Measurements from ENCODE around the gene RUNX2. TPM values are rescaled to one million over a fixed set of nuclear protein-coding genes. Genes with fewer than 3 reads are reported as not detected.

Gene RUNX2
- total and polyA plus RNA-seq, 4 donors, result 0.09 to 1.5 (median 0.75) TPM

DNA sequence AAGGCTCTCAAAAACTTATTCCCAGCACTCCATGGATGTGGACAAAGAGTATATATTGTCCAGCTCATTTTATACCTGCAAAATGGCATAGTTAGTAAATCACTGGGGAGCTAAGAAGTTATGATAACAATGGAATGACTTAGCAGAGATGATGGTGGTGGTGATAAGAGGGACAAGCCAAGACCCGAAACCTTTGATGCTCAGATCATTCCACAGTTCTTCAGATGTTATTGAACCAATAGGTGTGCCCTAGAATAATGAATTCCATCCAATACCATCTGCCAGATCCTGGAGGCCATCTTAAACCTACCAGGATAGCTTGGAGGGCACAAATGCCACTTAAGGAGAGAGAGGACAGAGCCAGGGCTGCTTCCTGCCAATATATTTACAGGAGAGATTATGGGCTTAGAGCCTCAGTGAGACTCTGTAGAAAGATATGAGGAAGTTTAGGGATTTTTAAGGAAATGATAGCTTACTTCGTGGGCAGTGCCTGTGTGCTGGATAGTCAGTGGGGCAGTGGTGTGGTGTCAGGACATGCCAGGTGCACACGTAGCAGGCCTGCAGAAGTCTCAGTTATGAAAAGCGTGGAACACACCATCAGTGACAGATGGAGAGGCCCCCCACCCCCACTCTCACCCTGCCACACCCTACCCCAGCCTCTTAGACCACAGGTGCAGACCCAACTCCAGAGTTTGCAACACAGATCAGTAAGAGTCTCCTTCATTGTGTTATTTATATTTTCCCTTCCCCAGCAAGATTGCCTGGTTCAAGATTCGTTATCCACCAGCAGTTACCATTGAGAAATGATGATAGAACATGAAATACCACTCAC is 259.3 kb downstream of the RUNX2 start (continued):
- TF ChIP-seq, protein P1, sequence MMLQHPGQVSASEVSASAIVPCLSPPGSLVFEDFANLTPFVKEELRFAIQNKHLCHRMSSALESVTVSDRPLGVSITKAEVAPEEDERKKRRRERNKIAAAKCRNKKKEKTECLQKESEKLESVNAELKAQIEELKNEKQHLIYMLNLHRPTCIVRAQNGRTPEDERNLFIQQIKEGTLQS (IDR thresholded peaks at IDR 0.05), result no peak
- TF ChIP-seq JUND (IDR thresholded peaks at IDR 0.05) (no peak), FOXA1 (IDR thresholded peaks at IDR 0.05) (no peak), RXRA (IDR thresholded peaks at IDR 0.05) (no peak), TAF1 (conservative IDR thresholded peaks at IDR 0.05) (no peak), GABPA (IDR thresholded peaks at IDR 0.05 in 1 of 2, conservative IDR thresholded peaks at IDR 0.05 in 1 of 2) (no peak), HNF4G (IDR thresholded peaks at IDR 0.05) (no peak), HNF4A (conservative IDR thresholded peaks at IDR 0.05) (no peak), NR2F2 (IDR thresholded peaks at IDR 0.05) (no peak), RAD21 (IDR thresholded peaks at IDR 0.05) (no peak), FOXA2 (IDR thresholded peaks at IDR 0.05) (no peak), SP1 (IDR thresholded peaks at IDR 0.05) (no peak)

DNA sequence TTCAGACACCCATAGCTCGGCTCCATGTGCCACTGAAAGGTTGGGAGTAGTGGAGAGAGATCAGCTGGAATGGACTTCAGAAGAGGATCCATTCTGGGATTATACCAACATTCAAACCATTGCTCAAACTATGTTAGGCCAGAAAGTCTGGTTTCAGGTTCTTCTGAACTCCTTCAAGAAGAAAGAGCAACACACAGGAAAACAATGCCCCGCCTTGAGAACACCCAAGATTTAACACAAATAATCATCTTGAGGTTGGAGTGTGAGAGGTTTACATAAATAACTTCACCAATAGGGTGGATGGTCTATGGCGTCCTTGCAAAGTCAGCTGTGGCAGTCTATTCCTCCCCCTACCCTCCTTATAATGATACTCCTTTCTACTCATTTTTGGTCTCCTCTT is 261.2 kb downstream of the RUNX2 start:
- Histone ChIP-seq H3K9me3 (ENCODE audit: control insufficient read depth in 4 of 4, low read length in 3 of 4) (no peaks in the 10 kb centered on the region), H3K9ac (ENCODE audit: low read depth in 1 of 2, low read length in 2 of 2) (no peak overlapping the region), H3K27me3 (ENCODE audit: control insufficient read depth in 4 of 4, insufficient read depth in 4 of 4, low read length in 3 of 4) (peaks cover 0 to 3% (median 1%) of the 10 kb centered on the region in 4 donors), H3K4me1 (ENCODE audit: control insufficient read depth in 4 of 4, insufficient read depth in 4 of 4, low read length in 3 of 4) (no peaks in the 10 kb centered on the region), H3K36me3 (ENCODE audit: control insufficient read depth in 4 of 4, insufficient read depth in 3 of 4, low read depth in 1 of 4, low read length in 3 of 4) (no peaks in the 10 kb centered on the region), H3K27ac (ENCODE audit: low read depth in 1 of 2, low read length in 2 of 2) (no peak overlapping the region), H3K4me3 (ENCODE audit: low read depth in 1 of 3, low read length in 3 of 3) (no peak overlapping the region)
- TF ChIP-seq, protein P1 (IDR thresholded peaks at IDR 0.05), result no peak
- TF ChIP-seq EGR1 (IDR thresholded peaks at IDR 0.05; ENCODE audit: low read depth in 2 of 2) (no peak), NR2F2 (IDR thresholded peaks at IDR 0.05) (no peak), GABPA (IDR thresholded peaks at IDR 0.05 in 1 of 2, conservative IDR thresholded peaks at IDR 0.05 in 1 of 2) (no peak), SP1 (IDR thresholded peaks at IDR 0.05) (no peak), HNF4A (conservative IDR thresholded peaks at IDR 0.05) (no peak), FOXA2 (IDR thresholded peaks at IDR 0.05) (no peak)
- TF ChIP-seq, protein P2, sequence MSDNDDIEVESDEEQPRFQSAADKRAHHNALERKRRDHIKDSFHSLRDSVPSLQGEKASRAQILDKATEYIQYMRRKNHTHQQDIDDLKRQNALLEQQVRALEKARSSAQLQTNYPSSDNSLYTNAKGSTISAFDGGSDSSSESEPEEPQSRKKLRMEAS (IDR thresholded peaks at IDR 0.05), result no peak
- WGBS, result 97% methylated on average over 3 of the region's 3 CpGs
- DNase-seq (ENCODE audit: low spot score), result no peak

DNA sequence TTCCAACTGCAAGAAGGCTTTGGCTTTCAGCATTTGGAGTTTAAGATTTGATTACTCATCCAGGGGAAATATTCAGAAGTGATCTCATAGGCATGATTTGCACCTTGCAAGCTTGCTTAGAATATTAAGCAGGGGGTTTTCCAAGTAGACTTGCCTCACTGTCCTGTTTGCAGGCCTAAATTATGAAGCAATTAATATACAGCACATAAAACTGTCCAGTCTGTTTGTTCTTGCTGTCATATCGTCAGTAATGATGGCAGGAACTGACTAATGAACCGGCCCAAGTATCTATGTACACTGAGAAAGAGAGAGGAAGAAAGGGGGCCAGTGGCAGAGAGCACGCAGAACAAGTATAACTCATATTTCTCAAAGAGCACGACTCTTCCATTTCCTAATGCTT is 262.1 kb downstream of the RUNX2 start:
- peaks cover 0 to 3% (median 1%) of the 10 kb centered on the region in 4 donors for H3K27me3 ChIP-seq (ENCODE audit: control insufficient read depth in 4 of 4, insufficient read depth in 4 of 4, low read length in 3 of 4)
- H3K4me3 ChIP-seq (ENCODE audit: low read depth in 1 of 3, low read length in 3 of 3), result no peak overlapping the region
- WGBS, result 66% methylated on average over 4 of the region's 4 CpGs
- no peak overlapping the region for H3K27ac ChIP-seq (ENCODE audit: low read depth in 1 of 2, low read length in 2 of 2)
- DNase-seq (ENCODE audit: low spot score), result no peak
- no peaks in the 10 kb centered on the region for H3K4me1 ChIP-seq (ENCODE audit: control insufficient read depth in 4 of 4, insufficient read depth in 4 of 4, low read length in 3 of 4)
- no peaks in the 10 kb centered on the region for H3K9me3 ChIP-seq (ENCODE audit: control insufficient read depth in 4 of 4, low read length in 3 of 4)
- H3K36me3 ChIP-seq (ENCODE audit: control insufficient read depth in 4 of 4, insufficient read depth in 3 of 4, low read depth in 1 of 4, low read length in 3 of 4), result no peaks in the 10 kb centered on the region
- no peak overlapping the region for H3K9ac ChIP-seq (ENCODE audit: low read depth in 1 of 2, low read length in 2 of 2)
- TF ChIP-seq SP1 (IDR thresholded peaks at IDR 0.05) (no peak), HNF4A (conservative IDR thresholded peaks at IDR 0.05) (no peak), RXRA (IDR thresholded peaks at IDR 0.05) (no peak), RAD21 (IDR thresholded peaks at IDR 0.05) (no peak), EGR1 (IDR thresholded peaks at IDR 0.05; ENCODE audit: low read depth in 2 of 2) (no peak), YY1 (IDR thresholded peaks at IDR 0.05) (no peak), GABPA (IDR thresholded peaks at IDR 0.05 in 1 of 2, conservative IDR thresholded peaks at IDR 0.05 in 1 of 2) (no peak), TAF1 (conservative IDR thresholded peaks at IDR 0.05) (no peak), FOXA1 (IDR thresholded peaks at IDR 0.05) (no peak), JUND (IDR thresholded peaks at IDR 0.05) (no peak), HNF4G (IDR thresholded peaks at IDR 0.05) (no peak), FOXA2 (IDR thresholded peaks at IDR 0.05) (no peak)
- TF ChIP-seq, protein P2 (IDR thresholded peaks at IDR 0.05), result no peak
- TF ChIP-seq, protein P3, sequence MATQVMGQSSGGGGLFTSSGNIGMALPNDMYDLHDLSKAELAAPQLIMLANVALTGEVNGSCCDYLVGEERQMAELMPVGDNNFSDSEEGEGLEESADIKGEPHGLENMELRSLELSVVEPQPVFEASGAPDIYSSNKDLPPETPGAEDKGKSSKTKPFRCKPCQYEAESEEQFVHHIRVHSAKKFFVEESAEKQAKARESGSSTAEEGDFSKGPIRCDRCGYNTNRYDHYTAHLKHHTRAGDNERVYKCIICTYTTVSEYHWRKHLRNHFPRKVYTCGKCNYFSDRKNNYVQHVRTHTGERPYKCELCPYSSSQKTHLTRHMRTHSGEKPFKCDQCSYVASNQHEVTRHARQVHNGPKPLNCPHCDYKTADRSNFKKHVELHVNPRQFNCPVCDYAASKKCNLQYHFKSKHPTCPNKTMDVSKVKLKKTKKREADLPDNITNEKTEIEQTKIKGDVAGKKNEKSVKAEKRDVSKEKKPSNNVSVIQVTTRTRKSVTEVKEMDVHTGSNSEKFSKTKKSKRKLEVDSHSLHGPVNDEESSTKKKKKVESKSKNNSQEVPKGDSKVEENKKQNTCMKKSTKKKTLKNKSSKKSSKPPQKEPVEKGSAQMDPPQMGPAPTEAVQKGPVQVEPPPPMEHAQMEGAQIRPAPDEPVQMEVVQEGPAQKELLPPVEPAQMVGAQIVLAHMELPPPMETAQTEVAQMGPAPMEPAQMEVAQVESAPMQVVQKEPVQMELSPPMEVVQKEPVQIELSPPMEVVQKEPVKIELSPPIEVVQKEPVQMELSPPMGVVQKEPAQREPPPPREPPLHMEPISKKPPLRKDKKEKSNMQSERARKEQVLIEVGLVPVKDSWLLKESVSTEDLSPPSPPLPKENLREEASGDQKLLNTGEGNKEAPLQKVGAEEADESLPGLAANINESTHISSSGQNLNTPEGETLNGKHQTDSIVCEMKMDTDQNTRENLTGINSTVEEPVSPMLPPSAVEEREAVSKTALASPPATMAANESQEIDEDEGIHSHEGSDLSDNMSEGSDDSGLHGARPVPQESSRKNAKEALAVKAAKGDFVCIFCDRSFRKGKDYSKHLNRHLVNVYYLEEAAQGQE (IDR thresholded peaks at IDR 0.05), result no peak
- TF ChIP-seq, protein P4, sequence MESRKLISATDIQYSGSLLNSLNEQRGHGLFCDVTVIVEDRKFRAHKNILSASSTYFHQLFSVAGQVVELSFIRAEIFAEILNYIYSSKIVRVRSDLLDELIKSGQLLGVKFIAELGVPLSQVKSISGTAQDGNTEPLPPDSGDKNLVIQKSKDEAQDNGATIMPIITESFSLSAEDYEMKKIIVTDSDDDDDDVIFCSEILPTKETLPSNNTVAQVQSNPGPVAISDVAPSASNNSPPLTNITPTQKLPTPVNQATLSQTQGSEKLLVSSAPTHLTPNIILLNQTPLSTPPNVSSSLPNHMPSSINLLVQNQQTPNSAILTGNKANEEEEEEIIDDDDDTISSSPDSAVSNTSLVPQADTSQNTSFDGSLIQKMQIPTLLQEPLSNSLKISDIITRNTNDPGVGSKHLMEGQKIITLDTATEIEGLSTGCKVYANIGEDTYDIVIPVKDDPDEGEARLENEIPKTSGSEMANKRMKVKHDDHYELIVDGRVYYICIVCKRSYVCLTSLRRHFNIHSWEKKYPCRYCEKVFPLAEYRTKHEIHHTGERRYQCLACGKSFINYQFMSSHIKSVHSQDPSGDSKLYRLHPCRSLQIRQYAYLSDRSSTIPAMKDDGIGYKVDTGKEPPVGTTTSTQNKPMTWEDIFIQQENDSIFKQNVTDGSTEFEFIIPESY (IDR thresholded peaks at IDR 0.05), result no peak
- TF ChIP-seq, protein P5, sequence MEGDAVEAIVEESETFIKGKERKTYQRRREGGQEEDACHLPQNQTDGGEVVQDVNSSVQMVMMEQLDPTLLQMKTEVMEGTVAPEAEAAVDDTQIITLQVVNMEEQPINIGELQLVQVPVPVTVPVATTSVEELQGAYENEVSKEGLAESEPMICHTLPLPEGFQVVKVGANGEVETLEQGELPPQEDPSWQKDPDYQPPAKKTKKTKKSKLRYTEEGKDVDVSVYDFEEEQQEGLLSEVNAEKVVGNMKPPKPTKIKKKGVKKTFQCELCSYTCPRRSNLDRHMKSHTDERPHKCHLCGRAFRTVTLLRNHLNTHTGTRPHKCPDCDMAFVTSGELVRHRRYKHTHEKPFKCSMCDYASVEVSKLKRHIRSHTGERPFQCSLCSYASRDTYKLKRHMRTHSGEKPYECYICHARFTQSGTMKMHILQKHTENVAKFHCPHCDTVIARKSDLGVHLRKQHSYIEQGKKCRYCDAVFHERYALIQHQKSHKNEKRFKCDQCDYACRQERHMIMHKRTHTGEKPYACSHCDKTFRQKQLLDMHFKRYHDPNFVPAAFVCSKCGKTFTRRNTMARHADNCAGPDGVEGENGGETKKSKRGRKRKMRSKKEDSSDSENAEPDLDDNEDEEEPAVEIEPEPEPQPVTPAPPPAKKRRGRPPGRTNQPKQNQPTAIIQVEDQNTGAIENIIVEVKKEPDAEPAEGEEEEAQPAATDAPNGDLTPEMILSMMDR (IDR thresholded peaks at IDR 0.05; ENCODE audit: low read depth, low read length, missing input control), result no peak
- TF ChIP-seq, protein P1 (IDR thresholded peaks at IDR 0.05), result no peak

Measured in liver (tissue), 9 donors.